SJSA1 (cell line): Measurements from ENCODE around the gene TRIM77. TPM values are rescaled to one million over a fixed set of nuclear protein-coding genes. Genes with fewer than 3 reads are reported as not detected.
"Not testable (repeated sequence)": the region's sequence is repeated elsewhere in the genome, so short reads cannot be mapped to it uniquely, and the experiment has no call there.

Experiments
- DNase-seq, 2 experiments: peaks; one replicate each; pipeline ENCODE4 v3.0.0-alpha.2; 2015 to 2020; ENCODE audit warnings: low spot score in 2 of 2, low read depth in 1 of 2
- H3K27ac ChIP-seq: fragments of 250-450 bp; sonication (Bioruptor Pico); 2 replicates; pipeline ENCODE4 v1.5.1; 2020; ENCODE audit warnings: mild to moderate bottlenecking, moderate library complexity
- H3K27me3 ChIP-seq: fragments of 250-450 bp; sonication (Bioruptor Pico); replicated peaks from 2 replicates; pipeline ENCODE4 v1.5.1; 2020; ENCODE audit warnings: mild to moderate bottlenecking, moderate library complexity
- H3K36me3 ChIP-seq: fragments of 250-450 bp; sonication (Bioruptor Pico); 2 replicates; pipeline ENCODE4 v1.5.1; 2020; ENCODE audit warnings: mild to moderate bottlenecking
- H3K4me1 ChIP-seq: fragments of 250-450 bp; sonication (Bioruptor Pico); replicated peaks from 2 replicates; pipeline ENCODE4 v1.6.1; 2021; ENCODE audit warnings: mild to moderate bottlenecking
- H3K4me3 ChIP-seq: fragments of 250-450 bp; sonication (Bioruptor Pico); 2 replicates; pipeline ENCODE4 v1.5.1; 2020; ENCODE audit warnings: mild to moderate bottlenecking
- H3K9me3 ChIP-seq: fragments of 250-450 bp; sonication (Bioruptor Pico); replicated peaks from 2 replicates; pipeline ENCODE4 v1.5.1; 2020; ENCODE audit warnings: mild to moderate bottlenecking
- total RNA-seq: library from RNA; depleted of rRNA; stranded (reverse); fragments of >200 nt; shearing (Covaris generic); gene quantifications from 2 replicates; pipeline ENCODE4 v1.2.3, GENCODE V29; 2014; rRNA removed

The TRIM77 gene, protein sequence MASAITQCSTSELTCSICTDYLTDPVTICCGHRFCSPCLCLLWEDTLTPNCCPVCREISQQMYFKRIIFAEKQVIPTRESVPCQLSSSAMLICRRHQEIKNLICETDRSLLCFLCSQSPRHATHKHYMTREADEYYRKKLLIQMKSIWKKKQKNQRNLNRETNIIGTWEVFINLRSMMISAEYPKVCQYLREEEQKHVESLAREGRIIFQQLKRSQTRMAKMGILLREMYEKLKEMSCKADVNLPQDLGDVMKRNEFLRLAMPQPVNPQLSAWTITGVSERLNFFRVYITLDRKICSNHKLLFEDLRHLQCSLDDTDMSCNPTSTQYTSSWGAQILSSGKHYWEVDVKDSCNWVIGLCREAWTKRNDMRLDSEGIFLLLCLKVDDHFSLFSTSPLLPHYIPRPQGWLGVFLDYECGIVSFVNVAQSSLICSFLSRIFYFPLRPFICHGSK
- not detected in 2 replicates for total RNA-seq

DNA sequence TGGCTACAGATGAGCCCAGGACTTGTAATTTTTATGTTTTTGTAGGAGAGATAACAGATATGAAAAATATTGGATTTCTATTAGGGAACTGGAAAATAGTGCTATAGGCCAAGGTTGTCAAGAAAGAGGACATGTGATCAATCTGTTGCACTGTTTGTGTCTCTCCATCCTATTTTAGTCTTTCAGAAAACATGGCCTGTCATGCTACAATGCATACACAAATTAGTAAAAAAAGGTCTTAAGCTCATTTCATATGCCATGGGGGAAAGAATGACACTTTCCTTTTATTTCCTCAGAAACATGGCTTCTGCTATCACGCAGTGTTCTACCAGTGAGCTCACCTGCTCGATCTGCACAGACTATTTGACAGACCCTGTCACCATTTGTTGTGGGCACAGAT, at the start of gene TRIM77:
Gene TRIM77 (plus strand): TSS at position 301 of the 400 bp plus-strand sequence. CDS start 0 bp downstream, at position 301.
- not testable (repeated sequence) for H3K9me3 ChIP-seq, DNase-seq, H3K4me3 ChIP-seq, H3K4me1 ChIP-seq, H3K36me3 ChIP-seq, H3K27me3 ChIP-seq, H3K27ac ChIP-seq

DNA sequence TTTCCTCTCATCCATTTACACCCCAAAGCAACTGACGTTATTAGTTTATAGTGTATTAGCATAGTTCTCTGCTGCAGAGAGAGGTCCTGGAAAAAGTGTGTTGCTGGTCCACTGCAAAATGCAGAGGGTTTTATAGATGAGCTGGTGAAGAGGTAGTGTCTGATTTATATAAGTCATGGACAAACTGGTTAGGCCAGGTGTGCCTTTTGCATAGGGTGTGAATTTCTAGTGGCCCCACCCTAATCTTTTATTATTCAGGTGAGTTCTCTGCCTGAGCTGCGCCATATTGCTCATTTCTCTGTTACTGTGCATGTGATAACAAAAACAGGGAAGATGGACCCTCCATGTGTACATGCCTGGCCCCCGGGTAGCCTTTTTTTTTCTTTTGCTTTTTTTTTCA, 43.1 kb upstream of the TRIM77 start:
- no peak for DNase-seq
- no peaks in the 10 kb centered on the region for H3K27me3 ChIP-seq
- H3K27ac ChIP-seq, result no peak overlapping the region
- H3K36me3 ChIP-seq, result no peaks in the 10 kb centered on the region
- no peaks in the 10 kb centered on the region for H3K4me1 ChIP-seq
- H3K9me3 ChIP-seq, result no peaks in the 10 kb centered on the region
- H3K4me3 ChIP-seq, result no peak overlapping the region

DNA sequence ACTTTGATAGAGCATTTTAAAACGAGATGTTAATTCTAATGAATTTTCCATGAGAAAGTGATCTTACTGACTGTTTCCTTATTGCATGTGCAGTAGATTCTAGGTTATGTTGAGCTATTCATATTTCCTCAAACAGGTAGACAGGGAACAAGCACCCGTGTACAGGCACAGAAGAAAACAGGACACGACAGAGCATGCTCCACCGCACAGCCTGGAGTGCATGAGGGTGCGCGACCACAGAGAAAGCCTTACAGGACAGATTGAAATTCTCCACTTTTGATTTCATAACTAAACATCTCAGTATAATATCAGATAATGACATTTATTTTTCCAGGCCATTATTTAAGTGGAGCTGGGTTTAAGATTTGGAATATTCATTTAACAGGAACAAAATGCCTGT, 41.9 kb upstream of the TRIM77 start:
- H3K4me1 ChIP-seq, H3K4me3 ChIP-seq, H3K27ac ChIP-seq, H3K27me3 ChIP-seq, DNase-seq, H3K36me3 ChIP-seq, H3K9me3 ChIP-seq: not testable (repeated sequence)

DNA sequence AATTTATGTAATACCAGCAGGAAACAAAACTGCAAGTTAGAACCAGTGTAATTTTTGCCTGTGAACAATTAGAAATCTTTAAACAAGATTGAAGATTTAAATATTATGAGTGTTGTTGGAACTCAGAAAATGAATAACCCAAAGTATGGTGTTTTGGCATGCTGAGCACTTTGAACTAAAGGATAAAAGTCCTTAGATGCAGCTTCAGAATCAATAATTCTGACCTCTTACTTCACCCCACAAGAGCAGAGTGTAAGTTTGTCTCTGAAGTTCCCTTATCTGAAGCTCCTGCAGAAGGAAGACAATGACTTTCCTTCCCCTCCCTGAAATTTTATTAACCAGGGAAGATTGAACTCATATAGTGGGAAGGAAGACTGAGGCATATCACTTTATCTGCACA, 40.5 kb upstream of the TRIM77 start:
- not testable (repeated sequence) for H3K27ac ChIP-seq, H3K4me1 ChIP-seq, H3K36me3 ChIP-seq, H3K27me3 ChIP-seq, DNase-seq, H3K9me3 ChIP-seq, H3K4me3 ChIP-seq

DNA sequence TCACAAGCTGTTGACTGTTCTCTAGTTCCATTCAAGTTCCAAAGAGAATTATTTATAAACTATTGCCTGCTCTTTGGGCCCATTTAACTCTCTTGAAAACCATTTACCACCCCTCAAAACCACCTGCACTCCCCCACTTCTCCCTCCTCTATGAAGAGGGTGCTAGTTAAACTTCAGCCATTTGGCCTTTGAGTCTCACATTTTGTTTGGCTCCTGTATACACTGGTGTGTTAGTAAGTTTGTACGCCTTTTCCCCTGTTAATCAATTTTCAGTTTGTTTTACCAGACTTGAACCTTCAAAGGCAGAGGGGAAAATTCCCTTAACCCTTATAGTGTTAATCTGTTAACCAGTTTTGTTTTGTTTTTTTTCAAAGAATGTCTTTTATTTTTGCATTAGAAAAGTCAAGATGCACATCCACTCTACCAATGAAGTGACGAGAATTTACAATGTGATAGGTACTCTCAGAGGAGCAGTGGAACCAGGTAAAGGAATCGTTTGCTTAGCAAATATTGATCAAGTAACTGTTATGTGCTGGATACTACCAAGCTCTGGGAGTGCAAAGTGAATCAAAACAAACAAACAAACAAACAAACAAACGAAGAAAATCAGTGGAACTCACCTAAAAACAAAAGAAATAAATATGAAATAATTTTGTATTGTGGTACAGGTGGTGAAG, 40.0 kb upstream of the TRIM77 start:
- not testable (repeated sequence) for H3K9me3 ChIP-seq, H3K27ac ChIP-seq, H3K36me3 ChIP-seq, DNase-seq, H3K4me1 ChIP-seq, H3K4me3 ChIP-seq, H3K27me3 ChIP-seq

DNA sequence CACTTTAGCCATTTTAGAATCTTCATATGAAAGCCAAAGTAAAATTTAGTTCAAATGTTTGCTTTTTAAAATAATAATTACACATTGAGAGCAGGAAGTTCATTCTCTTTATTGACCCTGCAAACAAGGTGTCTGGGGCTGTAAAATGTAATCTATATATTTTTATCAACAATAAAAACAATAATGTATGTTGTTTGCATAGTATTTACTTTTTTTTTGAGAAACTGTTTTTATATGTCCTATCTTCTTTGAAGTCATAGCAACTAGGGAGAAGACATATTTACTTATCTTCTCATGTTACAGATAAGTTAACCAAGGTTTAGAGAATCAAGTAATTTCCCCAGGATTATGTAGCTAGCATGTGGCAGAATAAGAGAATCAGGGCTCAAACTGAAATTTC, 37.6 kb upstream of the TRIM77 start:
- not testable (repeated sequence) for DNase-seq, H3K27ac ChIP-seq, H3K27me3 ChIP-seq, H3K9me3 ChIP-seq, H3K4me1 ChIP-seq, H3K4me3 ChIP-seq, H3K36me3 ChIP-seq

DNA sequence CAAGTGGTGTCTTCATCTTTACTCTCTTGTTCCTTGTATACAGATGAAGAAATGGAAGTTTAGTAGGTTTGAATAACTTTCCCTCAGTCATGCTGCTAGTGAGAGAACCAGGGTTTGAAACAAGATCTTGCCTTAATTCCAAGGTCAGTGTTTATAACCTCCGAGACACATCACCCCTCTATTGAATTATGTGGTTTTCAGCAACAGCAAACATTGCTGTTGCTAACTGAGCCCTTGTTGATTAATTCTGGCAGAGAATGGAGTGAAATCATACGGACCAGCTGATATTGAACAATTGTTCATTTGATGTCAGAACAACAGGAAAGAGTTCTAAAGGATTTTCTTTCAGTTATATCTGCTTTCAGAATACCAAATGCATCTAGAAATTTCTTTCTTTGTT, 36.7 kb upstream of the TRIM77 start:
- not testable (repeated sequence) for DNase-seq, H3K27me3 ChIP-seq, H3K36me3 ChIP-seq, H3K4me3 ChIP-seq, H3K9me3 ChIP-seq, H3K4me1 ChIP-seq, H3K27ac ChIP-seq

DNA sequence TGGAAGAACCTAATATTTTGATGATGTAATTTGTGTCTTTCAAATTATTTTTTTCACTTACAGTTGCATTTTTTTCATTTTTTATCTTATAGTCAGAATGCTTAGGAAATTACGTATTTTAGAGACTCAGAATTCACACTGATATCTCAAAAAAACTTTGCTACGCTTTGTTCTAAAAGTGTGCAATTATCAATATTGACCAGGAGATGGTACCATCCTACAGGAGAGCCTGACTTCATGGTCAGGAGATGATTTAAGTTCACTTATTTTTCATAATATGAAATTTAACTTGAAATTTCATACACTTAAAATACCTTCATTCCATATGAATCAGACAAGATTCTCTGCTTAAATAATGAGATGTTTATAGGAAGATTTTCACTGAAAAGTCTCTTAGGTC, 34.7 kb upstream of the TRIM77 start:
- not testable (repeated sequence) for DNase-seq, H3K27ac ChIP-seq, H3K4me1 ChIP-seq

DNA sequence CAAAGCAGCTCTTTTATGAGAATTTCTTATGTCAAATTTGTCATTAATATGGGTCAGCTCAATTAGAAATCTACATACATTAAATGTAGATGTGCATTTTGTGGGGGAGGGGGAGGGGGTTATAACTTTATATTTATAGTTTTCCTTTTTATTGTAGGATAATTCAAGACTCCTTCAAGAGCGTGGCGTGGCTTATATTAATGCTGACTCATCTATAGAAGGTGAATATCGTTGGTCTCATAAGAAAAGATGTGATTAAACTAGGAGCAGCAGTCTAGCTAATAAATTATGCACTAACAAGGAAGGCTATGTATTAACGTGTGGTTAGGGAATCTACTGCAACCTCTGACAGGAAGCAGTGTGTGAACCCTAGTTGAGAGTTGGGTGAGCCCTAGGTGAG, 34.2 kb upstream of the TRIM77 start:
- H3K4me1 ChIP-seq, H3K27me3 ChIP-seq, H3K9me3 ChIP-seq, DNase-seq, H3K36me3 ChIP-seq, H3K4me3 ChIP-seq, H3K27ac ChIP-seq: not testable (repeated sequence)

More for the DNA sequence above, 34.7 kb upstream of the TRIM77 start:
- H3K4me3 ChIP-seq, H3K9me3 ChIP-seq, H3K36me3 ChIP-seq, H3K27me3 ChIP-seq: not testable (repeated sequence)

DNA sequence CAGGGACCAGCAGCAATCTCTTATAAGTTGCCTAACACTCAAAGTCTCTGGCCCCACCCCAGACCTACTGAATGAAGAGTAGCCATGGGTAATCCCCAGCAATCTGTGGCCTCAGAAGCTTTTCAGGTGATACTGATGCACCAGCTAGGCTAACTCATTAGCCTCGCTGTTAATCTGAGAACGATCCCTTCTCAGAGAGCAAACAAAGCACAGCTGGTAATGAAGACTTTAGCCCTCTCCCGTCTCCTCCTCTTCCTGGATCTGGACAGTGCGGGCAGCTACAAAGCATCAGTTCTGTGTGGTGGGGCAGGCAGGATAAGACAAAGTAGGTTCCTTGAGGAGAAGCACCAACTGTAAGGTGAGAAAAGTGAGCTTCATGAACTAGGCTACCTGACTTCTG, 3.0 kb upstream of the TRIM77 start:
- H3K4me3 ChIP-seq, H3K9me3 ChIP-seq, H3K36me3 ChIP-seq, H3K27ac ChIP-seq, H3K27me3 ChIP-seq, DNase-seq, H3K4me1 ChIP-seq: not testable (repeated sequence)

DNA sequence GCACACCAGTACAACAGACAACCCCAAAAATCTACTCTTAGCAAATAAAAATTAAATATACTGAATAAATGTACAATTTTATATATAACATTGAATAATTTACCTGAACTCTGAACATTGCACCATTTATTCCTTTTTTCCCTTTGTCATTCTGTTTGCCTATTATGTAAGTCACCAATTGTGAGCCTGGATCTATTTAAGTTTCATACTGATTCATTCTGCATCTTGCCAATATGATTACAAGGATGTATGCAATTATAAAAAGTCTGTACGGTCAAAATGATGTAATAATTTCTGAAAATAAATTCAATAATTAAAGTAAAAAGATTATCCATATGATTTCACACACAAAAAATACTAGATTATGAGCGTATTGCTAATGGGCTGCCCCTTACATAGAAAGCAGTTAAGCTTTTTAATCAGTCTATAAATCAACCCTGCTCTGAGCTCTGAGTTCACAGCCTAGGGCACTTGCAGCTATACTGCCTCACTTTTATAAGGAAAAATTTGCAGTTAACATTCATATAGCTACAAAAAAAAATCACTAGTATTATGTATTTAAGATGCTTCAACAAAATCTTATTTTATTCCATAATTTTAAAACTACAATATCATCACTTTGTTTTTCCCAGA, 14.9 kb downstream of the TRIM77 start:
- not testable (repeated sequence) for H3K4me1 ChIP-seq, DNase-seq, H3K27ac ChIP-seq, H3K9me3 ChIP-seq, H3K27me3 ChIP-seq, H3K36me3 ChIP-seq, H3K4me3 ChIP-seq

DNA sequence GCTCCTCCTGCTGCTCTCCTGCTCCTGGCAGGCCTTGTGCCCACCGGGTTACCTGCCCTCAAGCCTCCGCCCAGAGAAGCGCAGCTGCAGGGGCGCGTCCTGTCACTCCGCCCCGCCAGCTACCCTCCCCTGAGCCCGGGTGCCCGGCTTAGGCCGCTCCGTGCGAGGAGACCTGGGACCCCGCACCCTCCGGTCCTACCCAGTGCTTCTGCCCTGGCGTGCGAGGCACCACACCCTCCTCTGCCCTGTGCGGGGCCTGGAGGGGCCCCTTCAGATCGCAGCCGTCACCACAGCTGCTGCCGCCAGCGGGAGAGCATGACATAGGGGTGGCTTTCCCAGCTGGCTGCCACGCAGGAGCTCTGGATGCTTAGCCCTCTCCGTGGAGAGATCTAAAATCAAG, 20.1 kb downstream of the TRIM77 start:
- not testable (repeated sequence) for H3K9me3 ChIP-seq, H3K36me3 ChIP-seq, H3K4me1 ChIP-seq, H3K4me3 ChIP-seq, H3K27me3 ChIP-seq, DNase-seq, H3K27ac ChIP-seq

DNA sequence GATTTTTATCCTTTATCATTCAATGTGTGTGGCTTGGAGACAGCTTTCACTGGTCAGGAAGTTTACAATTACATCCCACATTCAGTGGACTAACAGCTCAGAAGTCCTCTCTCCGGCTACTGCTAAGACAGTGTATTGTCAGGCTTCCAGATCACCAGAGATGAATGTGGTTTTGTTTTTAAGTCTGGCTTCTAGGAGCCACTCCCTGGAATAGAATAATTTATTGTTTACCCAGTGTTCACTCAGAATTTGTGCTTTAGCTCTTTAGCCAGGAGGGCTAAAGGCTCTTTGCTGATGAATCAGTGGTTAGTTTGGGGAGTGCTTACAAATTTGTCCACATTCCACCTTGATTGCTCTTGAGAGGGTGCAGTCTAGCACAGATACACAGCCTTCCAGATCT, 26.5 kb downstream of the TRIM77 start:
- no peak overlapping the region for H3K4me3 ChIP-seq
- H3K27ac ChIP-seq, result no peak overlapping the region
- no peaks in the 10 kb centered on the region for H3K4me1 ChIP-seq
- DNase-seq, result peak in 1 of 2 experiments; percentile 10
- H3K36me3 ChIP-seq, result no peaks in the 10 kb centered on the region
- H3K27me3 ChIP-seq, result no peaks in the 10 kb centered on the region
- H3K9me3 ChIP-seq, result no peaks in the 10 kb centered on the region

DNA sequence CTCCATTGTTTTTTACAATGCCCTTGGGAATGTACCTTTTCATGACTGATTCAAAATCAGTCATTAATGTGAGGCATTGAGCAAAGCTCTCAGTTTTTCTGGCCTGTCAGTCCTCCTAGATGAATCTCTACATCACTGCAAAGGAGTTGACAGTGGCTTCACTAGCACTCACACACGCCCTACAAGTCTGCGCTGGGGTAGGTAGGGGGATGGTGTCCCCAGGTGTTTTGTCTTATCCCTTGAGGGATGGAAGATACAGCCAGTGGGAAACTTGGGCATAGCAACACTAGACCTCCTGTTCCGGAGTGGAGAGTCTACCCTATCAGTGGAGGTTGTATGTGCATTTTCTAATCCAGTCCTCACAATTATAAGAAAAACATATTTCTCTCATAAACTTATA, 27.0 kb downstream of the TRIM77 start:
- no peaks in the 10 kb centered on the region for H3K27me3 ChIP-seq
- H3K4me3 ChIP-seq, result no peak overlapping the region
- H3K9me3 ChIP-seq, result no peaks in the 10 kb centered on the region
- no peaks in the 10 kb centered on the region for H3K36me3 ChIP-seq
- no peak overlapping the region for H3K27ac ChIP-seq
- H3K4me1 ChIP-seq, result no peaks in the 10 kb centered on the region
- DNase-seq, result no peak
